HG02642 (cell line): ENCODE measurements around the gene ING5.
A peak's percentile ranks its signal among the peaks of the same experiment; 100 is the strongest.

Experiments used
- ATAC-seq: cut with Tn5 transposase; IDR thresholded peaks from one replicate; pipeline ENCODE4 v1.9.1; 2021; ENCODE audit warnings: mild to moderate bottlenecking; ENCODE audit not compliant: unreplicated experiment, poor library complexity

The ING5 gene

DNA sequence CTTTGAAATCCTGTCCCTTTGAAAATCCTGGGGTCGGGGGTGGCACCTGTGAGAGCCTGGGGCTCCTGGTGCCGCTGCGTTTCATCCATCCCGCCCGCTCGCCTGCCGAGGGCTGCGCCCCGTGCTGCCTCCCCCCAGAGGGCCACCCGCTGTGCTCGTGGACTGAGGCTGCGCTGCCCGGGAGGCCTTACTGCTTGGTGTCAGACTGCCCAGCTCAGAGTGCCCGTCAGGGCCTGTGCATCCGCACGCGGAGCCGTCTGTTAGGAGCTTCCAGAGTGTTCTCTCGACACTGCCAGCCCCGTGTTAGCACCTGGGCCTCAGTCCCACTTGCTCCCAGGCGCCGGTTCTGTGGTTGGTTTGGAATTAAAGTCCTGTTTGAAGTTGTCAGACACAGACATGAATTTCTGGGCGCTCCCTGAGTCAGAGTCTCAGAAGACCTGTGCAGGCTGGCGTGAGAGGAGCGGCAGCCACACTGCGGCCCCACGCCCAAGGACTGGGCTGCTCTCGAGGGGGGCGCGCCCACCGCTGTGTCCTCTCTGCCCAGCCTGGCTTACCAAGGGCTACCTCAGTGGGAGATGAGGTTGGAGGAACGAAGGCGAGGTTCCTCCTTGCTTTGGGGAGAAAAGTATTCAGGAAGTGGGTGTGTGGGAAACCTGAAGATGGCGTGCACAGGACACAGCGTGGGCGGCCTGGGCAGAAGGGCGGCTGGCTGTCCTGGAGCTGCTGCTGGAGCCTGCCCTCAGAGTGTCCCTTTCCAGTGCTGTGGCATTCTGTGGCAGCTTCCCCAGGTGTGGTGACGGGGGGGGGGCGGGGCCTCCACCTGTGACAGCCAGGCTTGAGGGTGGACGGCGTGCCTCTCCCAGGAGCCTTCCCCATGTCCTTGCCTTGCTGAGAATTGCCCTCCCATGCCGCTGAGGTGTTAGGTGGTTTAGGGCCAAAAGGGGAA lies 29.3 kb upstream of the ING5 start:
- no peak for ATAC-seq

DNA sequence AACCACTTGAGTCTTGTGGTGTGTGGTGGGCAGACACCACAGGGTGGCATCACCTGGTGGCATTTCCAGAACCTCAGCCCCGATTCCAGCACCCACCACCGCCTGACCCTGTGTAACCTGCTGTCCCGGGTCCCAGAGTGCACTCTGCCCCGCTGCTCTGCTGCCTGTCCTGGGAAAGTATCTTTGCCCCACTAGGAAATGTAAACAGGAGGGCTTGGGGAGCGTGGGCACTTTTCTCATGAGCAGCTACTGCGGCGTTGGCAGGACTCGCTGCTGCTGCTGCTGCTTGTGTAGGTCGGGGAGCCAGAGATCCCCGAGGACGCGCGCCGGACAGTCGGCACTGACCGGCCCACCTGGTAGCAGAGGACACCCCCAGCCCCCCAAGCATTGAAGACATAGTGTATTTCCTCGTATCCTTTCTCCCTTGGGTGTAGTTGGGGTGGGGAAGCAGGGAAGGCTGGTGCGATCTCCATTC lies 28.6 kb upstream of the ING5 start:
- no peak for ATAC-seq

DNA sequence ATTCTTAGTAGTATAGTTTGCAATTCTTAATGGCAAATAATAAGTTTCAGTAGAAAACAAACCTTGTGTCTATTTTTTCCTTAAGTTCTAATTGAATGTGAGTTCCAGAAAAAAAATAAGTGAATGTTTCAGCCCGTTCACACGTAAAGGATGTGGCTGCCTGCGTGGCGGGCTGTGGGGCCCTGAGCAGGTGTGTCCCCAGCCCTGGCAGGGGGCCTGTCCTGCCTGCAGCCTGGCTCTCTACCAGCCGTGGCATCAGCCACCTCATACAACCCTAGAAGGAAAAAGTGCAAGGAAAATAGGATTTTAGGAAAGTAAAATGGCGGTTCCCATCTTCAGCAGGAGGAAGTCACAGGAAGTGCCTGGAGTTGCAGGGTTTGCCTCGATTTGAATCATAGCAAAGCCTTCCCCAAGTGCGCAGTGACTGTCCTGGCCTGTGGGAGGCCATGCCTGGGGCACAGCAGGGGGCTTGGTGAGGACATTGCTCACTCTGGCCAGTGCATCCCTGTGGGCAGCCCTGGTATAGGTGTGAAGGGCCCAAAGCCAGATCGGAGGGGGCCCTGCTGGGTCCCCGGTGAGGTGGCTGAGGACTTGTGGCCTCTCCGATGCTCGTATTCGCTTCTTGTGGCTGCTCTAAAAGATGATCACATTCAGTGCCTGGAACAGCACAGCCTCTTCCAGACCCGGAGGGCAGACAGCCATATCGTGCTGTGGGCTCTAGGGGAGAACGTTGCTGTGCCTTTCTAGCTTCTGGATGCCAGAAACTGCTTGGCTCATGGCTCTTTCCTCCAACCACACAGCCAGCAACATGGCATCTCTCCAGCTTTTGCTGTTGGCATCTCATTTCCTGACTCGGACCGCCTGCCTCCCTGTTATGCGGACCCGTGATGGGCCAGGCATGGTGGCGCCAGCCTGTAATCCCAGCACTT lies 27.8 kb upstream of the ING5 start:
- ATAC-seq: no peak

DNA sequence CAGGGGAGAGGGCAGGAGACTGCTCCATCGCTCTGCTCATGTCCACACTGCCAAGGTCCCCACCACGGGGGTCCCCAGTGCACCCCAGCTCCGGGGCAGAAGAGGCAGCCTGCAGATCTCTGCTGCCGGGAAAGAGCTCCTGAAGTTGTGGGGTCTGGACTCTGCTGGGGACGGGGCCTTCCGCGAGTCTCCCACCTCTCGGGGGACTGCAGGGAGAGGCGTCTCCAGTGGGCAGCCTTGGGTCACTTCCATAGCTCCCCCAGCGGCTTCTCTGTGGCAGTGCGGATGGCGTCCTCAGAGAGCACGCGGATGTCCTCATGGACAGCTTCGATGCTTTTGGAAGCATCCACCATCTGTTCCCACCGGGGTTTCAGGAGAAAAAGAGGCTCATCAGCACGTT lies 26.0 kb upstream of the ING5 start:
- ATAC-seq: no peak

DNA sequence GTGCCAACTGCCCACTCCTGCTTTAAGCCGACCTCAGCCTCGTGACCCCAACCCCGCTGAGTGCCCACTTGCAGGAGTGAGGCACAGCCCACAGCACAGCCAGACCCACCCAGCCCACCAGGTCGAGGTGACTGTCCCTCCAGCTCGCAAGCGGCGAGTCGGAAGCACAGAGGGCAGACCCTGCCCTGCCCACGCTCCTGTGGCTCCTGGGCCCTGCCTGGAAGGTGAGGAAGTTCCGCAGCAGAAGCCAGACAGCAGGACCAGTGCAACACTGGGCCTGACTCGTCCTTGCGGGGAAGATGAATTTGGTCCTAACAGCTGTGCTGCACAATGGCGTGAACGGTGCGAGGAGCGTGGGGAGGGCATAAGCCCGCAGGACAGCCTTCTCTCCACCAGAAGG lies 25.2 kb upstream of the ING5 start:
- ATAC-seq: no peak

DNA sequence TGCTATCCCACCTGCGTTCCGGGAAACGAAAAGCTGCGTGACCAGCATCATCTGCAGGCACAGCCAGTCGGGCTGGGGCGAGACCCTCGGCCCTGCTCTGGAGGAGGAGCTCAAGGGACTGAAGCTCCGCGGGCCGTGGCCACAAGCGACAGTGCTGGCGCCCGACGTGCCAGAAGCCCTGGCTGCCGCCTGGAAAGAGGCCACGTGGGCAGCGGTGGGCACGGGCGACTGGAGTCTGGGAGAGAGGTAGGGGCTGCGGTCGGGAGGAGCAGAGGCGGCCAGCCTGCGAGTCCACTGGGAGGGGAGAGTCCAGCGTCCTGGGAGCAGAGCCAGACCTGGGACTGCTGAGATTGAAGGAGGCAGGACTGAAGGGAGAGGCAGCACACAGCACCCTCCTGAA lies 24.4 kb upstream of the ING5 start:
- no peak for ATAC-seq

DNA sequence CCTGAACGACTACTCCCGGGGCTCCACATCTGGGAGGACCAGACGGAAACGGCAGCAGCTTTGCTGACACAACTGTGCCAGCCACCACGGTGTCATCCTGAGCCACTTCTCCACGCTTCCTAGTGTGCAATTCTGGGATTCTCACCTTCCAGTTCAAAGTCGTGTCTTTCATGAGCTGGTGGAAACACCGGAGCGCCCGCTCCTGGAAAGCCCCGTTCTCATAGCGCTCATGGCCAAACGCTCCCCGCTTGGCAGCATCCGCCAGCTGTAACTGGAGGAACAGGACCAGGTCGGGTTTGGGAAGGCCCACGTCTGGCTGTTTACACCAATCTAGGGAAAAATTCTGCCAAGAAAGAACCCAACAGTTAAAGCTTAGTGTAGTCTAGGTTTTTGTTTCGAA lies 23.5 kb upstream of the ING5 start:
- ATAC-seq: no peak

DNA sequence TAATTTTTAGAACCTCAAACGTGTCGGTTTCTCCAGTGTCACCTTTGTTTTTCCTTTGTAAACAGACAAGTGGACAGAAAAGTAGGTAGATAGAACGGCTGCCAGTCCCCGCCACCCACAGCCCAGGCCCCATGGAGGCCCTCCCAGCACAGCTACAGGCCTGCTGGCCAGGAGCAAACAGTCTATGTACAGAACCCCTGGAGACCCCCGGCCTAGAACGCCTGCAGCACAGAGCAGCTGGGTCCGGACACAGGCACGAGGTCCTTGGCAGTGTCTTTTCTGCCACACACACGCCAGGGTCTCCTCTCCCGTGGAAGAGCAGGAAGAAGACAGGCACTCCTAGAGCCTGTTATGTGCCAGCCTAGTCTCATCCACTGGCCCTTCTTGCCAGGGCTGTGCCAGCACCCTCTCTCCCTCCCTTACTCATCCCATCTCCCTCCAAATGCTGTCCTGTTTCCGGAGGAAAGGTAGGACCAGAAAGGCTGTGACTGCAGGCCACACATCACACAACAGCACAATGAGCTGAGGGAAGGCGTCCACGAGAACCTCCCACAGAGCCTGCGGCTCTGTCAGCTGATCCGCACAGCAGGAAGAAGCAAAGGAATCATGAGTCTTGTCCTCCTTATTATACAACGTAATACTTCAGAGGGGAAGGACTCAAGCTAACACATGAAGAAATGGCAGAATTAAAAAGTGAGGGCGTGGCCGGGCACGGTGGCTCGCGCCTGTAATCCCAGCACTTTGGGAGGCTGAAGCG lies 22.9 kb upstream of the ING5 start:
- no peak for ATAC-seq

DNA sequence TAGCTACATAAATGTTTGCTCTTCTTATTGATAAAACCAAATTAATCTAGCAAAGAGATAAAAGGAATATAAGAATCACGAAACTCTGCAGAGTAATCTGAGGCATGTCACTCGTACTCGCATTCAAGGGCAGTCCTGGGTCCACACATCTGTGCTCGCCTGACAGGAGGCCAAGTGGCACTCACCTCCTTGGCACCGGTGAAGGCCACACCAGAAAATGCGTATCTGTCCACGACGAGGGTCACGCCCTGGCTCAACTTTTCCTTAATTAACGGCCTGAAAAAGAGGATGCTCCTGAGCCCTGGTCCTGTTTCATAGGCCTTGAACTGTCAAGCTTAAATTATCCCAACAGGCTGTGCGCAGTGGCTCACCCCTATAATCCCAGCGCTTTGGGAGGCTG lies 21.8 kb upstream of the ING5 start:
- ATAC-seq: no peak

DNA sequence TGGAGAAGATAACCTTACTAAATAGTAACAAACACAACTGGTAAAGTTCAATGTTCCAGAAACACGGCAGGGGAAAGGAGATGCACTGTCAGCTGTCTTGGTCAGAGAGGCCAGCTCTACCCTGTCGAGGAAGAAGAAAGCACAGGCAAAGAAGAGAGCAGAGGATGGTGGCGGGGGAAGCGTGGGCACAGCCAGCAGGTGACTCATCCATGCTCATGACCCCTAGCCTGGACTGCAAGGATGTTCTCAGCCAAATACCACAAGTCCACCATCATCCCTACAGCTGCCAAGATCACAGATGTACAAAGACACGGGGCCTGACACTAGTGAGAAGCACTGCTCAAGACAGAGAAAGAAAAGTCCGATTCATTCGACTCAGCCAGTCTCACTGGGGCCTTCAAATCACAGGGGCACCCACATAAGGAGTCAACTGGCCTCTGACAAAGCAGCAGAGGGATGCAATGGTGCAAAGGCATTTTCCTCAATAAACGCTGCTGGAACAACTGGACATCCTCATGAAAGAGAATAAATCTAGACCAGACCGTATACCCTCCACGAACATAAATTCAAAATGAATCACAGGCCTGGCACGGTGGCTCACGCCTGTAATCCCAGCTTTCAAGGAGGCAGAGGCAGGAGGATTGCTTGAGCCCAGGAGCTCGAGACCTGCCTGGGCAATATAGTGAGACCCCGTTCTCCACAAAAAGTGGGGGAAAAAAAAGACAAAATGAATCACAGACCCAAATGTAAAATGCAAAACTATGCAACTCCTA lies 20.8 kb upstream of the ING5 start:
- no peak for ATAC-seq

DNA sequence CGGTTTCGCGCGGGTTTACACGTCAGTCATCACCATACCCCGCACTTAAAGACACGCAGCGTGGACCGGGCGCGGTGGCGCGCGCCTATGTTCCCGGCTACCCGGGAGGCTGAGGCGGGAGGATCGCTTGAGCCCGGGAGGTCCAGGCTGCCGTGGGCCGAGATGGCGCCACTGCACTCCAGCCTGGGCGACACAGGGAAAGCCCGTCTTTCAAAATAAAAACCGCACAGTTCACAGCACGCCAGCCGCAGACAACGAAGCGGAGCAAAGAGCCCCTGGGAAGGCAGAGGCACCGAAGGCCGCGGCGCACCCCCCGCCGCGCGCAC lies 15.6 kb upstream of the ING5 start:
- peak; percentile 19 for ATAC-seq

DNA sequence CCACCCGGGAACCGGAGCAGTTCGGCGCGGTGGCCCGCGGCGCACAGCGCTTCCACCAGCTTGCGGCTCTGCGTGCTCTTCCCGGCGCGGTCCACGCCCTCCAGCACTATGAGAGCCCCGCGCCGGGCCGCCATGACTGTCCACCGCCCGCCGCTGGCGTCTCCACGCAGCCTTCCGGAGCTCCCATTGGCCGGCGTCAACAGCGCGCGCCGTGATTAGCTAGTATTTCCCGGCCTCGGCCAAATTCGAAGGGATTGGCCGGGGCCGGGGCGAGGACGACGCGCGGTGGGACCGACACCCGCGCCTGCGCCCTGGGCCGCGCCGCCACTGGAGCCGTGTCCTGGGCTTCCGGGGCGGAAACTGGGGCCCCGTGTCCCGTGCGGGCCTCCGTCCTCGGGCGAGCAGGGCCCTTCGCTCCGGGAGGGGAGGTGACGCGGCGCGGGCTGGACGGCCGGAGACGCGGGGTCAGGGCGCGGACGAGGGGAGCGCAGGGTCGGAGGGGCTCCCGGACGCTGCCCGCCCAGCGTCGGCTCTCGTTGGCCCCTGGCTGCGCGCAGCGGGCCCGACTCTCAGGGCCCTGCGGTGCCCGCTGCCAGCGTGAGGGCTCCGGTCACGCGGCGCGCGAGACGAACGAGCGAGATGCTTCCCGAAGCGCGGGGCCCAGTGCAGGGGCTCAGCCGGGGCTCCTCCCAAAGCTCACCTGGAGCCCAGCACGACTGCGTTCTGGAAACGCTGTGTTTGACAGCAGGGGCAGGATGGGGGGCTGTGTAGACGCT lies 15.0 kb upstream of the ING5 start, which contains the start of gene DTYMK:
Gene DTYMK (minus strand): TSS at position 166 of the 776 bp plus-strand sequence. CDS start 32 bp downstream, at position 134.
- ATAC-seq: peak; percentile 95

DNA sequence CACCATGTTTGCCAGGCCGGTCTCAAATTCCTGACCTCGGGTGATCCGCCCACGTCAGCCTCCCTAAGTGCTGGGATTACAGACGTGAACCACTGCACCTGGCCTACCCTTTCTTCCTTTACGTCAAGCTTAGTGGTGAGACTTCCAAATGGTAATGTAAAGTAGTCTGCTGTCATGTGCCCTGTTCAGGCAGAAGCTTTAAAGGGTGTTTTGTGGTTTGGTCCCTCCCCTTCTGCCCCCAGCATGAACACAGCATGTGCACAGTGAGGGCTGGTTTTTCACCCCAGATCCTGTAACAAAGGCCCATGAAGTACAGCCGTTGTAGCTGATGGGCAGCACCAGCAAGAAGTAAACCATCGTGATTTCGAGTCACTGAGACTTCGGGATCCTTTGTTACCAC lies 12.5 kb upstream of the ING5 start:
- ATAC-seq: no peak

DNA sequence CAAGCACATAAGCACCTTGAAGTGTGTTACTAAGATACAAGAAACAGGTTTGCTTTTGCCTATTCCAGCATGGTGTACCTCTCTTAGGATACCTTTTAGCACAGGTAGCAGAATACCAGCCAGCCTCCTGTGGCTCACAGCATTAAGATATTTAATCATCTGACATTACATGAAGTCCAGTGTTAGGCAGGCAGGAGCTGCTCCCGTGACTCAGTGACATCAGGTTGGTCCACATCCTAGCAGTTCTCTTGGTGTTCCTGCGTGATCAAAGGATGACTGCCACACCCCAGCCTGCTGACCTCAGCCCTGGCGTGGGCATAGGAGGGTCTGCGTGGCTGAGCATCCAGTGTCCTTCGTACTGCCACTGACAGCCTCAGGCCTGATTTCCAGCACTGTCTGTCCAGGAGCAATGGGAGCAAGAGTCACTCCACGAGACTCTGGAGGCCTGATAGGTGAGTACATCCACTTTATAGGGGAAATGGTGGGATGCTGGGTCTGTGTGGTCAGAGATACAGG lies 11.6 kb upstream of the ING5 start:
- no peak for ATAC-seq

DNA sequence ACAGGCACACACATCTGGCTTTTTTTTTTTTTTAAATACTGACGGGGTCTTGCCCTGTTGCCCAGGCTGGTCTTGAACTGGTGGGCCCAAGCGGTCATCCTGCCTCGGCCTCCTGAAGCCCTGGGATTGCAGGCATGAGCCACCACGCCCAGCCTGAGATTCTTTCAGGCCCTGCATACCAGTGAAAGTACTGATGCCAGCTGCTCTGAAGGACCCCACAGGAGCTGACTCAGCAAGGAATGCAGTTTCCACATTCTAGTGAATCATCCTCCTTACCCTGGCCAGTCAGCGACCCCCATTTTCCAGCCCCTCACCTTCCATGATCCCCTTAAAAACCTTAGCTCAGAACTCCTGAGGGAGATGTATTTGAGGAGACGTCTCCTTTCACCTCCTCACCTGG lies 9.4 kb upstream of the ING5 start:
- no peak for ATAC-seq

DNA sequence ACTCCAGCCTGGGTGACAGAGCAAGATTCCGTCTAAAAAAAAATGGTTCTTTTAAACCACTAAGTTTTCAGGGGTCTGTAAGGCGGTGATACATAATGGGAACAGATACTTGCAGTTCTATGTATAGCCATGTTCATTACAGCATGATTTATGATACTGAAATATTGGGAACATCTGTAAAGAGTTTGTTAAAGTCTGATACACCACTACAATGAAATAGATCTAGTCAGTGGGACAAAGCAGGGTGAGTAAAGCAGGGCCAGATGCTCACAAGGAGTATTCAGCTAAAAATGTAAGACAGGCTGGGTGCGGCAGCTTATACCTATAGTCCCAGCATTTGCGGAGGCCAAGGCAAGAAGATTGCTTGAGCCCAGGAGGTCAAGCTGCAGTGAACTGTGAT lies 6.2 kb upstream of the ING5 start:
- no peak for ATAC-seq

DNA sequence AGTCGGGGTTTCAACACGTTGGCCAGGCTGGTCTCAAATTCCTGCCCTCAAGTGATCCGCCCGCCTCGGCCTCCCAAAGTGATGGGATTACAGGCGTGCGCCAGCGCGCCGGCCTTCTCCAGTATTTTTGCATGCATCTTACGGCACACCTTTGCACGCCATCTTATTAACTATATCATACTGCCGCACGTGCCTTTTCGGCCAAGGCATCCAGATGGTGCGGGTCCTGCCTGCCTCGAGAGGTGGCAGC lies 765 bp upstream of the ING5 start:
- ATAC-seq: no peak

DNA sequence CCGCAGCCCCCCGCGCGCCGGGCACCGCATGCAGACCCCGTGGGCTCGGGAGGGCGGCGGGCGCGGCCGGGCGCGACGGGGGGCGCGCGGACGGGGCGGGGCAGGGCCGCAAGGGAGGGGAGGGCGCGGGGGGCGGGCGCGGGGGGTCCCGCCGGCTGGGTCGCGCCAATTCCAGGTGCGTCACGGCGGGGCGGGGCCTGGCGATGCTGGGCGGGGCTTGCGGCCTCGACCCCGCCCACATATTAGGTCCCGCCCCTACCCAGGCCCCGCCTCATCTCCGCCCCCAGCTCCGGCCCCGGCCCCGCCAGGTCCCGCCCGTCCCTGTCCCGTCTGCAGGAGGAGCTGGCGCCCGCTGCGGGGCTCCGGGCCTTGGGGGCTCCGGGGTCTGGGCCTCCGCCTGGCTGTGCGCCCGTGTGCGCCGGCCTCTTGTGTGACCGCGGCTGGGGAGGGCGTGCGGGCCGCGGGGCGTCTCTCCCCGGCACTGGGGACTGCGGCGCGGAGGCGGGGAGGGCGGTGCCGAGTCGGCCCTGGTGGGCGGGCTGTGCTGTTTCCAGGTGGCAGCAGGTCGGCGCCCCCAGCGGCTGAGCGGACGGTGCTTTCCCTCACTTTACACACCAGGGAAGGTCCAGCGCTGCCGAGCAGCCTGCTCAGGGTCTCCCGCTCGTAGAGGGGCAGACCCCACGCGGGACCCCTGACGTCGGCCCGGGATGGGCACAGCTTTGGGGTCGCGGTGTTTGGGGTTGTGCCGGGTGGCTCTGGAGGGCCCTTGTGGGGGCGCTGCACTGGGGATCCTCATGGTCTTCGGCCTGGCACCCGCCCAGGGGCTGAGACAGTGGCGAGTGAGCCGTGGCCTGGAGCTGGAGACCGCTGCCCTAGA lies 554 bp downstream of the ING5 start:
- ATAC-seq: peak; percentile 66
